Measurements from ENCODE around the gene UBE2I. TPM values are rescaled to one million over a fixed set of nuclear protein-coding genes. Genes with fewer than 3 reads are reported as not detected.

Gene UBE2I
- total RNA-seq, 2 experiments from 2014 or later: 122 to 323 TPM

GRCh38 chr16:1371054-1371978 lies 61.9 kb downstream of the UBE2I start:
- Histone ChIP-seq H4K20me1 (ENCODE audit: insufficient read depth, low read length) (no peaks in the 10 kb centered on the region), H3K36me3 (ENCODE audit: insufficient read depth, low read length) (peaks cover 6% of the 10 kb centered on the region; the same call in 1 of the 2 replicates), H3K27ac (ENCODE audit: low read depth, low read length, poor library complexity, severe bottlenecking) (no peak overlapping the region), H3K9me2 (ENCODE audit: insufficient read depth, low read length) (no peaks in the 10 kb centered on the region), H3K9me3 (ENCODE audit: low read length) (no peaks in the 10 kb centered on the region), H3K4me2 (ENCODE audit: low read length) (no peak overlapping the region), H3K4me3 (ENCODE audit: low read depth, low read length, poor library complexity, severe bottlenecking) (no peak overlapping the region), H3K4me1 (ENCODE audit: insufficient read depth, low read length, poor library complexity, severe bottlenecking) (no peaks in the 10 kb centered on the region), H2AFZ (ENCODE audit: low read length) (no peak overlapping the region), H3K79me2 (ENCODE audit: insufficient read depth, low read depth, low read length) (no peaks in the 10 kb centered on the region)
- BruUV-seq (replicated peaks): no TSS peak
- TF ChIP-seq CTCF (conservative IDR thresholded peaks at IDR 0.05; ENCODE audit: low read length) (no peak), EZH2phosphoT487 (IDR thresholded peaks at IDR 0.05; ENCODE audit: borderline replicate concordance, low read depth, low read length) (no peak)
- intact Hi-C loops (cut with micrococcal nuclease; ENCODE audit: unreplicated experiment): no loop called here
- no peak for DNase-seq (ENCODE audit: low spot score)
- ChIA-PET CTCF (ENCODE audit: unreplicated experiment) (no interaction called here), POLR2A (no interaction called here)

GRCh38 chr16:1372292-1372950 lies 63.0 kb downstream of the UBE2I start:
- Histone ChIP-seq H3K9me3 (ENCODE audit: low read length) (no peaks in the 10 kb centered on the region), H3K4me1 (ENCODE audit: insufficient read depth, low read length, poor library complexity, severe bottlenecking) (no peaks in the 10 kb centered on the region), H3K4me2 (ENCODE audit: low read length) (no peak overlapping the region), H3K36me3 (ENCODE audit: insufficient read depth, low read length) (peaks cover 6% of the 10 kb centered on the region; the same call in 1 of the 2 replicates), H2AFZ (ENCODE audit: low read length) (no peak overlapping the region), H4K20me1 (ENCODE audit: insufficient read depth, low read length) (no peaks in the 10 kb centered on the region), H3K4me3 (ENCODE audit: low read depth, low read length, poor library complexity, severe bottlenecking) (no peak overlapping the region), H3K27ac (ENCODE audit: low read depth, low read length, poor library complexity, severe bottlenecking) (no peak overlapping the region), H3K9me2 (ENCODE audit: insufficient read depth, low read length) (no peaks in the 10 kb centered on the region), H3K79me2 (ENCODE audit: insufficient read depth, low read depth, low read length) (no peaks in the 10 kb centered on the region)
- POLR2A ChIA-PET: no interaction called here
- intact Hi-C loops (cut with micrococcal nuclease; ENCODE audit: unreplicated experiment): no loop called here
- TF ChIP-seq CTCF (conservative IDR thresholded peaks at IDR 0.05; ENCODE audit: low read length): no peak
- no peak for TF ChIP-seq EZH2phosphoT487 (IDR thresholded peaks at IDR 0.05; ENCODE audit: borderline replicate concordance, low read depth, low read length)
- CTCF ChIA-PET (ENCODE audit: unreplicated experiment): interaction anchor here (0.6 kb wide), 1 partner anchor 14 kb away, joined by 4 read pairs; no protein-coding TSS in a partner anchor
- DNase-seq (ENCODE audit: low spot score): no peak
- no TSS peak for BruUV-seq (replicated peaks)

Data from OCI-LY7 (cell line).